Measurements from ENCODE around the gene TACC3. TPM values are rescaled to one million over a fixed set of nuclear protein-coding genes. Genes with fewer than 3 reads are reported as not detected.
A peak's percentile ranks its signal among the peaks of the same experiment; 100 is the strongest.

Gene TACC3
- total RNA-seq, 1 donor from 2014 or later = 15.0 TPM

GRCh38 chr4:1712216-1713002, 8.9 kb upstream of the TACC3 start, which contains the start of gene SLBP:
Gene SLBP, minus strand, starts transcription at chr4:1712319. Its CDS starts 131 bp downstream, at chr4:1712188.
- H3K4me1 Mint-ChIP-seq (ENCODE audit: low read depth, unreplicated experiment) = peaks cover 17% of the 10 kb centered on the region
- no peaks in the 10 kb centered on the region for H3K27me3 Mint-ChIP-seq (ENCODE audit: low read depth, unreplicated experiment)
- peak within 1 kb of the TSS; percentile 96 for H3K4me3 Mint-ChIP-seq (ENCODE audit: unreplicated experiment)
- Histone ChIP-seq H3K36me3 (ENCODE audit: insufficient read depth, low read length) (peaks cover 2% of the 10 kb centered on the region), H3K27me3 (ENCODE audit: insufficient read depth, low read length) (no peaks in the 10 kb centered on the region), H4K20me1 (ENCODE audit: insufficient read depth, low read length) (peaks cover 42% of the 10 kb centered on the region), H3K9me3 (ENCODE audit: insufficient read depth, low read depth, low read length) (no peaks in the 10 kb centered on the region), H3K79me2 (ENCODE audit: insufficient read depth, low read length) (peaks cover 63% of the 10 kb centered on the region), H2AFZ (ENCODE audit: low read depth, low read length) (peak within 1 kb of the TSS; percentile 91), H3K4me3 (ENCODE audit: insufficient read depth, low read depth, low read length) (peak within 1 kb of the TSS; percentile 85), H3K4me1 (ENCODE audit: insufficient read depth, low read length) (peaks cover 6% of the 10 kb centered on the region), H3K9ac (ENCODE audit: low read length) (peak within 1 kb of the TSS; percentile 90), H3K4me2 (ENCODE audit: low read length) (peak within 1 kb of the TSS; percentile 97), H3K27ac (ENCODE audit: low read depth, low read length) (peak within 1 kb of the TSS; percentile 95)
- DNase-seq (ENCODE audit: low read depth) = peak; percentile 85
- peaks cover 9% of the 10 kb centered on the region for H3K36me3 Mint-ChIP-seq (ENCODE audit: low read depth, unreplicated experiment)
- no peaks in the 10 kb centered on the region for H3K9me3 Mint-ChIP-seq (ENCODE audit: unreplicated experiment)
- TF ChIP-seq EZH2 (IDR thresholded peaks at IDR 0.05; ENCODE audit: insufficient read depth, low read length) = no peak
- no peak for TF ChIP-seq CTCF (IDR thresholded peaks at IDR 0.05; ENCODE audit: insufficient read depth, low read depth, low read length)
- FAIRE-seq = no peak
- H3K27ac Mint-ChIP-seq (ENCODE audit: unreplicated experiment) = peak within 1 kb of the TSS; percentile 97

- Histone ChIP-seq H3K4me1 (ENCODE audit: insufficient read depth, low read length) (peaks cover 6% of the 10 kb centered on the region), H3K27me3 (ENCODE audit: insufficient read depth, low read length) (no peaks in the 10 kb centered on the region), H3K27ac (ENCODE audit: low read depth, low read length) (peak overlapping the region; percentile 95), H3K9me3 (ENCODE audit: insufficient read depth, low read depth, low read length) (no peaks in the 10 kb centered on the region), H3K79me2 (ENCODE audit: insufficient read depth, low read length) (peaks cover 63% of the 10 kb centered on the region), H3K36me3 (ENCODE audit: insufficient read depth, low read length) (peaks cover 2% of the 10 kb centered on the region), H3K9ac (ENCODE audit: low read length) (peak overlapping the region; percentile 90), H3K4me2 (ENCODE audit: low read length) (peak overlapping the region; percentile 97), H4K20me1 (ENCODE audit: insufficient read depth, low read length) (peaks cover 45% of the 10 kb centered on the region), H3K4me3 (ENCODE audit: insufficient read depth, low read depth, low read length) (peak overlapping the region; percentile 85), H2AFZ (ENCODE audit: low read depth, low read length) (peak overlapping the region; percentile 91)
- peaks cover 8% of the 10 kb centered on the region for H3K36me3 Mint-ChIP-seq (ENCODE audit: low read depth, unreplicated experiment)
- H3K27ac Mint-ChIP-seq (ENCODE audit: unreplicated experiment) = peak overlapping the region; percentile 97
- H3K4me1 Mint-ChIP-seq (ENCODE audit: low read depth, unreplicated experiment) = peaks cover 15% of the 10 kb centered on the region
- H3K4me3 Mint-ChIP-seq (ENCODE audit: unreplicated experiment) = peak overlapping the region; percentile 94
- no peaks in the 10 kb centered on the region for H3K9me3 Mint-ChIP-seq (ENCODE audit: unreplicated experiment)
- DNase-seq (ENCODE audit: low read depth) (no peak), FAIRE-seq (no peak)
- H3K27me3 Mint-ChIP-seq (ENCODE audit: low read depth, unreplicated experiment) = no peaks in the 10 kb centered on the region
- TF ChIP-seq EZH2 (IDR thresholded peaks at IDR 0.05; ENCODE audit: insufficient read depth, low read length) (no peak), CTCF (IDR thresholded peaks at IDR 0.05; ENCODE audit: insufficient read depth, low read depth, low read length) (no peak)
These were observed 8.1 kb upstream of the TACC3 start for GRCh38 chr4:1713003-1713851.

All from astrocyte (in vitro differentiated cells and primary cell).